ENCODE results near the gene AWAT1.
A peak's percentile ranks its signal among the peaks of the same experiment; 100 is the strongest.
"Not testable (repeated sequence)": the region's sequence is repeated elsewhere in the genome, so short reads cannot be mapped to it uniquely, and the experiment has no call there.

AWAT1 gene

GRCh38 chrX:70234355-70234754 is at the start of gene AWAT1:
TSS of gene AWAT1 (plus strand) at chrX:70234655. CDS start at chrX:70234696, 41 bp downstream.
- no peak for DNase-seq

GRCh38 chrX:70190225-70190624 is 44.2 kb upstream of the AWAT1 start:
- no peak for DNase-seq

GRCh38 chrX:70196961-70197720 is 37.3 kb upstream of the AWAT1 start:
- DNase-seq, result peak in 1 of 2 experiments; percentile 10

GRCh38 chrX:70201732-70202131 is 32.7 kb upstream of the AWAT1 start:
- DNase-seq, result no peak

- DNase-seq, result no peak
These were observed 26.0 kb upstream of the AWAT1 start for GRCh38 chrX:70208479-70208878.

- not testable (repeated sequence) for DNase-seq
These were observed 24.9 kb upstream of the AWAT1 start for GRCh38 chrX:70209570-70209969.

- peak in 1 of 2 experiments; percentile 10 for DNase-seq
These were observed 14.3 kb upstream of the AWAT1 start for GRCh38 chrX:70219938-70220764.

- no peak for DNase-seq
These were observed 8.4 kb upstream of the AWAT1 start for GRCh38 chrX:70226048-70226447.

GRCh38 chrX:70226687-70227086 is 7.8 kb upstream of the AWAT1 start:
- no peak for DNase-seq

- no peak for DNase-seq
These were observed 2.8 kb upstream of the AWAT1 start for GRCh38 chrX:70231666-70232065.

- no peak for DNase-seq
These were observed 6.3 kb downstream of the AWAT1 start for GRCh38 chrX:70240751-70241150.

- no peak for DNase-seq
These were observed 7.0 kb downstream of the AWAT1 start for GRCh38 chrX:70241501-70241900.

- DNase-seq, result not testable (repeated sequence)
These were observed 9.1 kb downstream of the AWAT1 start for GRCh38 chrX:70243601-70244000.

- no peak for DNase-seq
These were observed 10.4 kb downstream of the AWAT1 start for GRCh38 chrX:70244881-70245280.

- DNase-seq, result no peak
These were observed 12.8 kb downstream of the AWAT1 start for GRCh38 chrX:70247252-70247651.

- no peak for DNase-seq
These were observed 18.0 kb downstream of the AWAT1 start for GRCh38 chrX:70252491-70252890.

GRCh38 chrX:70253377-70254062 is 19.1 kb downstream of the AWAT1 start:
- DNase-seq, result no peak

- no peak for DNase-seq
These were observed 19.6 kb downstream of the AWAT1 start for GRCh38 chrX:70254063-70254400.

- no peak for DNase-seq
These were observed 20.5 kb downstream of the AWAT1 start for GRCh38 chrX:70254909-70255308.

GRCh38 chrX:70255452-70255851 is 21.0 kb downstream of the AWAT1 start:
- no peak for DNase-seq

GRCh38 chrX:70257423-70258288 is 23.2 kb downstream of the AWAT1 start:
- no peak for DNase-seq

- no peak for DNase-seq
These were observed 25.6 kb downstream of the AWAT1 start, which contains the start of gene P2RY4 for GRCh38 chrX:70260104-70260503. TSS of gene P2RY4 (minus strand) at chrX:70260204. CDS start at chrX:70259624, 580 bp downstream.
